OCI-LY3 (cell line): Measurements from ENCODE around the gene TANGO6.

Experiments used
- EZH2phosphoT487 ChIP-seq: fragments of 200-600 bp; shearing (Covaris generic); IDR thresholded peaks from 2 replicates; pipeline ENCODE4 v1.6.1; 2018; ENCODE audit warnings: antibody characterized with exemption, mixed run types, low read depth
- TF ChIP-seq, protein P1 (sequence below): fragments of 200-600, 300-600 bp; sonication (generic); IDR thresholded peaks from 2 replicates; pipeline ENCODE4 v1.5.1; 2014; ENCODE audit warnings: antibody characterized with exemption, low read length, low read depth

DNA sequence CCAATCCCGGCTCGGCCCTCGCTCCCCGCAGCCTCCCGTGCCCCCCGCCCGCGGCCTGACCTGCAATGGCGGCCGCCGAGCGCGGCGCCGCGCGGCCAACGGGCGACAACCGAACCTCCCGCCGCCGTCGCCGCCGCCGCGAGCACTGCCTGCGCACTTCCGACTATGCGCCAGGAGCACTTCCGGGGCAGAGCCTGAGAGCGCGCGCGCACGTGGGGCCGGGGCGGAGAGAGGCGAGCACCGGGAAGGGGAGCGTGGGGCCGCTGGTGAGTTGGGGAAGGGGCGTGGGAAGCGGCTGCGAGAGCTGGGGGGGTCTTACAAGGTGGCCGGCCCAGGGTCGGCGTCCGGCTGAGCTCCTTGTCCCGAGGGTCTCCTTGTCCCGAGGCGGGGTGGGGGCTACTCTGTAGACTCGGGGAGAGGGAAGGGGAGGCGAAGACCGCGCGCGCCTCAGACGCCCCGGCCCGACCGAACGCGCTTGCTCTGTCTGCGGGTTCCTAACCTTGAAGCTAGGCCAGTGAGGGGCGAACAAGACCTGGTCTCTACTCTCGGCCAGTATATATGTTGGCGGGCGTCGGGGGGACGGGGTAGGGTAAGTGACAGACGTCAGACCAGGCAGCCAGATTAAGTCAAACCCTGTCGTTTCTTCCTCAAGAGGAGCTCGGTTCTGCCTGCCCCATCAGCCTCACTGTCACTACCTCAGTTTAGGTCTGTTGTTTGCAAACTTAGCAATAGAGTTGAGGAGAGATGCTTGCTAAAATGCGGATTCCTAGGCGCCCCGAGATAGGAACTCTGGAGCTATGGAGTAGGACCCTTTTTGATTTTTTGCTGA is 289.3 kb downstream of the TANGO6 start, which contains the start of the genes CHTF8 and UTP4:
- TF ChIP-seq, protein P1, sequence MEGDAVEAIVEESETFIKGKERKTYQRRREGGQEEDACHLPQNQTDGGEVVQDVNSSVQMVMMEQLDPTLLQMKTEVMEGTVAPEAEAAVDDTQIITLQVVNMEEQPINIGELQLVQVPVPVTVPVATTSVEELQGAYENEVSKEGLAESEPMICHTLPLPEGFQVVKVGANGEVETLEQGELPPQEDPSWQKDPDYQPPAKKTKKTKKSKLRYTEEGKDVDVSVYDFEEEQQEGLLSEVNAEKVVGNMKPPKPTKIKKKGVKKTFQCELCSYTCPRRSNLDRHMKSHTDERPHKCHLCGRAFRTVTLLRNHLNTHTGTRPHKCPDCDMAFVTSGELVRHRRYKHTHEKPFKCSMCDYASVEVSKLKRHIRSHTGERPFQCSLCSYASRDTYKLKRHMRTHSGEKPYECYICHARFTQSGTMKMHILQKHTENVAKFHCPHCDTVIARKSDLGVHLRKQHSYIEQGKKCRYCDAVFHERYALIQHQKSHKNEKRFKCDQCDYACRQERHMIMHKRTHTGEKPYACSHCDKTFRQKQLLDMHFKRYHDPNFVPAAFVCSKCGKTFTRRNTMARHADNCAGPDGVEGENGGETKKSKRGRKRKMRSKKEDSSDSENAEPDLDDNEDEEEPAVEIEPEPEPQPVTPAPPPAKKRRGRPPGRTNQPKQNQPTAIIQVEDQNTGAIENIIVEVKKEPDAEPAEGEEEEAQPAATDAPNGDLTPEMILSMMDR, result no peak
- no peak for TF ChIP-seq EZH2phosphoT487
